OCI-LY1 (cell line): ENCODE data around the gene PRKCE.

Experiments
- H2AFZ ChIP-seq: fragments of 200-600 bp; sonication (generic), shearing (Covaris generic); 2 replicates; pipeline ENCODE4 v1.6.0; 2014; ENCODE audit warnings: antibody characterized with exemption, mild to moderate bottlenecking, low read length
- H3F3A ChIP-seq: fragments of 200-600 bp; sonication (generic), shearing (Covaris generic); 2 replicates; pipeline ENCODE4 v1.6.0; 2014; ENCODE audit warnings: mild to moderate bottlenecking, antibody characterized with exemption, low read length, moderate library complexity; ENCODE audit not compliant: insufficient read depth
- H3K27ac ChIP-seq: fragments of 200-600 bp; sonication (generic); 2 replicates; pipeline ENCODE4 v1.5.1; 2014; ENCODE audit warnings: low read length, mixed run types, mild to moderate bottlenecking, low read depth; ENCODE audit not compliant: poor library complexity, severe bottlenecking
- H3K27me3 ChIP-seq: fragments of 200-600 bp; sonication (generic); 2 replicates; pipeline ENCODE4 v1.6.0; 2014; ENCODE audit warnings: antibody characterized with exemption, mild to moderate bottlenecking, low read length, moderate library complexity; ENCODE audit not compliant: insufficient read depth
- H3K36me3 ChIP-seq: fragments of 200-600 bp; sonication (generic); 2 replicates; pipeline ENCODE4 v1.6.1; 2014; ENCODE audit warnings: mild to moderate bottlenecking, antibody characterized with exemption, low read length, moderate library complexity, mixed read lengths; ENCODE audit not compliant: insufficient read depth
- H3K4me1 ChIP-seq: fragments of 200-600 bp; sonication (generic); 2 replicates; pipeline ENCODE4 v1.5.1; 2014; ENCODE audit warnings: mild to moderate bottlenecking, low read length, moderate library complexity; ENCODE audit not compliant: insufficient read depth, severe bottlenecking
- H3K4me2 ChIP-seq: fragments of 200-600 bp; sonication (generic), shearing (Covaris generic); 2 replicates; pipeline ENCODE4 v1.6.1; 2014; ENCODE audit warnings: low read length
- H3K4me3 ChIP-seq: fragments of 200-600 bp; sonication (generic); 2 replicates; pipeline ENCODE4 v1.5.1; 2014; ENCODE audit warnings: low read length, low read depth, mild to moderate bottlenecking, mixed read lengths; ENCODE audit not compliant: poor library complexity, severe bottlenecking
- H3K79me2 ChIP-seq: fragments of 200-600 bp; shearing (Covaris generic); 2 replicates; pipeline ENCODE4 v1.6.1; 2016; ENCODE audit warnings: mixed run types, low read length, mixed read lengths; ENCODE audit not compliant: insufficient read depth
- H3K9ac ChIP-seq: fragments of 200-600 bp; sonication (generic), shearing (Covaris generic); 2 replicates; pipeline ENCODE4 v1.6.1; 2014; ENCODE audit warnings: mild to moderate bottlenecking, low read length, mixed read lengths
- H3K9me2 ChIP-seq: fragments of 200-600 bp; sonication (generic), shearing (Covaris generic); 2 replicates; pipeline ENCODE4 v1.6.1; 2014; ENCODE audit warnings: low read depth, mild to moderate bottlenecking, low read length, mixed read lengths
- H3K9me3 ChIP-seq: fragments of 200-600 bp; shearing (Covaris generic); 2 replicates; pipeline ENCODE4 v1.6.1; 2014; ENCODE audit warnings: low read length, mixed read lengths
- H4K20me1 ChIP-seq: fragments of 200-600 bp; sonication (generic), shearing (Covaris generic); 2 replicates; pipeline ENCODE4 v1.6.0; 2016; ENCODE audit warnings: mild to moderate bottlenecking, low read length; ENCODE audit not compliant: insufficient read depth
- CTCF ChIP-seq: fragments of 200-600 bp; sonication (generic), shearing (Covaris generic); IDR thresholded peaks from 2 replicates; pipeline ENCODE4 v1.5.1; 2017; ENCODE audit warnings: mild to moderate bottlenecking, antibody characterized with exemption, low read length, moderate library complexity, mixed read lengths
- EZH2 ChIP-seq: fragments of 200-600 bp; sonication (generic), shearing (Covaris generic); IDR thresholded peaks from 2 replicates; pipeline ENCODE4 v1.8.0; 2017; ENCODE audit warnings: borderline replicate concordance, mixed run types, mild to moderate bottlenecking, antibody characterized with exemption, low read length, moderate library complexity, mixed read lengths

PRKCE gene

DNA sequence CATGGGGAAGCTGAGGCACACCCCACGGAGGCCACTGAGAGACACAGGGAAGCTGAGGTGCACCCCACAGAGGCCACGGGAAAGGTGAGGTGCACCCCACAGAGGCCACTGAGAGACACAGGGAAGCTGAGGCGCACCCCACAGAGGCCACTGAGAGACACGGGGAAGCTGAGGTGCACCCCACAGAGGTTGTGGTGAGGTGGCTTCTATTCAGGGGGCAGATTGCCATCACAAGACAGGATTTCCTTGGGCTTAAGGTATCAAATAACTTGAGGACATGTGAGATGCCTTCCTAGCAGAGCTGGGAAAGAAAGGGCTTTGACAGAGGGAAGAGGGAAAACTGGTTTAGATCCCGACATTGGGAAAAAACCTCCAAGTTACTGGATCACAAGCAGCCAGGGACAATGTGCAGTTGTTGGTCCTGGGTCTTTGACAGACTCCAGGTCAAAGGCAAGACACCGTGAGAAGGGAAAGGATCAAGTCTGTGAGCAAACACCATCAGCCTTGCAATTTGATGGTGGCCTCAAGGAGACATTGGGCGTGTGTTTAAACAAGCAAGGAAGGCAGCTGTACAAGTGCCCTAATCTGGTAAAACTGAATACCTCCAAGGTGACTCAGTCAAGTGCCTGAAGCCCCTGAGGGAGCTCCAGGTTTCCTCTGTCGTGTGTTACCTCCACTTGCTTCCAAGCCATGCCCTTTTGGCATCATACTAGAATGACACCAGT, 512.5 kb downstream of the PRKCE start:
- no peak for TF ChIP-seq CTCF
- TF ChIP-seq EZH2, result no peak
- Histone ChIP-seq H3K4me2 (no peak overlapping the region), H3K27me3 (no peaks in the 10 kb centered on the region), H3F3A (no peaks in the 10 kb centered on the region), H3K4me1 (no peaks in the 10 kb centered on the region), H3K79me2 (no peaks in the 10 kb centered on the region), H3K9ac (no peak overlapping the region), H3K9me2 (no peaks in the 10 kb centered on the region), H3K27ac (no peak overlapping the region), H3K9me3 (no peaks in the 10 kb centered on the region), H4K20me1 (no peaks in the 10 kb centered on the region), H2AFZ (no peak overlapping the region), H3K4me3 (no peak overlapping the region), H3K36me3 (no peaks in the 10 kb centered on the region)

- H3K4me2 ChIP-seq, result no peak overlapping the region
These were observed 513.2 kb downstream of the PRKCE start for GRCh38 chr2:46164529-46165301.

GRCh38 chr2:46165916-46166315, 514.4 kb downstream of the PRKCE start:
- Histone ChIP-seq H3F3A (no peaks in the 10 kb centered on the region), H3K4me1 (no peaks in the 10 kb centered on the region), H3K9me3 (no peaks in the 10 kb centered on the region), H3K36me3 (no peaks in the 10 kb centered on the region), H3K9ac (no peak overlapping the region), H3K9me2 (no peaks in the 10 kb centered on the region), H3K27ac (no peak overlapping the region), H3K79me2 (no peaks in the 10 kb centered on the region), H4K20me1 (no peaks in the 10 kb centered on the region), H3K4me3 (no peak overlapping the region), H3K27me3 (no peaks in the 10 kb centered on the region), H3K4me2 (no peak overlapping the region), H2AFZ (no peak overlapping the region)
- TF ChIP-seq CTCF, result no peak
- no peak for TF ChIP-seq EZH2

More at GRCh38 chr2:46164529-46165301, 513.2 kb downstream of the PRKCE start:
- Histone ChIP-seq H2AFZ (no peak overlapping the region), H3K4me3 (no peak overlapping the region), H3K9ac (no peak overlapping the region), H3K4me1 (no peaks in the 10 kb centered on the region), H3K27me3 (no peaks in the 10 kb centered on the region), H3K9me3 (no peaks in the 10 kb centered on the region), H3K27ac (no peak overlapping the region), H4K20me1 (no peaks in the 10 kb centered on the region), H3F3A (no peaks in the 10 kb centered on the region), H3K36me3 (no peaks in the 10 kb centered on the region), H3K9me2 (no peaks in the 10 kb centered on the region), H3K79me2 (no peaks in the 10 kb centered on the region)
- TF ChIP-seq CTCF (no peak), EZH2 (no peak)
